Measurements from ENCODE around the gene CCR3.
"Not testable (repeated sequence)": the region's sequence is repeated elsewhere in the genome, so short reads cannot be mapped to it uniquely, and the experiment has no call there.

Gene CCR3

GRCh38 chr3:46206282-46207015 lies 35.8 kb upstream of the CCR3 start:
- Histone ChIP-seq H3K4me3 (ENCODE audit: low read depth in 1 of 2, low read length in 2 of 2) (peak overlapping the region; percentile 31 to 43), H3K36me3 (ENCODE audit: control insufficient read depth in 1 of 2, insufficient read depth in 2 of 2, low read length in 2 of 2) (peaks cover 0 to 7% of the 10 kb centered on the region in 2 donors), H3K9ac (ENCODE audit: low read depth in 1 of 2, low read length in 2 of 2) (peak overlapping the region in 1 of 2 donors; percentile 21), H3K27me3 (ENCODE audit: control insufficient read depth in 1 of 2, insufficient read depth in 2 of 2, low read length in 2 of 2) (no peaks in the 10 kb centered on the region), H3K27ac (ENCODE audit: low read depth, low read length) (no peak overlapping the region), H3K9me3 (ENCODE audit: control insufficient read depth in 1 of 2, low read length in 2 of 2) (no peaks in the 10 kb centered on the region), H3K4me1 (ENCODE audit: control insufficient read depth in 1 of 2, insufficient read depth in 2 of 2, low read length in 2 of 2) (peaks cover 7 to 15% of the 10 kb centered on the region in 2 donors)

DNA sequence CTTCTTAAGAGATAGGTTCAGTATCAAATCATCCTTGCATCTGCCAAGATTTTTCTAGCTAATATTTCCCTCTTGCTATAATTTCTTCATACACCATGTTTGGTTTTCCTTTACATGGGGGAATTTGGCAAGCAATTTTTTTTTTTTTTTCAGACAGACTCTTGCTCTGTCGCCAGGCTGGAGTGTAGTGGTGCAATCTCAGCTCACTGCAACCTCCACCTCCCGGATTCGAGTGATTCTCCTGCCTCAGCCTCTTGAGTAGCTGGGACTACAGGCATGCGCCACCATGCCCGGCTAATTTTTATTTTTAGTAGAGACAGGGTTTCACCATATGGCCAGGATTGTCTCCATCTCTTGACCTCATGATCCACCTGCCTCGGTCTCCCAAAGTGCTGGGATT lies 34.7 kb upstream of the CCR3 start:
- H3K27ac ChIP-seq (ENCODE audit: low read depth, low read length): peak overlapping the region; percentile 45
- not testable (repeated sequence) for H3K27me3 ChIP-seq (ENCODE audit: control insufficient read depth in 1 of 2, insufficient read depth in 2 of 2, low read length in 2 of 2); H3K9me3 ChIP-seq (ENCODE audit: control insufficient read depth in 1 of 2, low read length in 2 of 2); H3K36me3 ChIP-seq (ENCODE audit: control insufficient read depth in 1 of 2, insufficient read depth in 2 of 2, low read length in 2 of 2); H3K9ac ChIP-seq (ENCODE audit: low read depth in 1 of 2, low read length in 2 of 2)
- H3K4me1 ChIP-seq (ENCODE audit: control insufficient read depth in 1 of 2, insufficient read depth in 2 of 2, low read length in 2 of 2): peaks cover 7 to 15% of the 10 kb centered on the region in 2 donors
- peak overlapping the region; percentile 2 to 54 for H3K4me3 ChIP-seq (ENCODE audit: low read depth in 1 of 2, low read length in 2 of 2)

DNA sequence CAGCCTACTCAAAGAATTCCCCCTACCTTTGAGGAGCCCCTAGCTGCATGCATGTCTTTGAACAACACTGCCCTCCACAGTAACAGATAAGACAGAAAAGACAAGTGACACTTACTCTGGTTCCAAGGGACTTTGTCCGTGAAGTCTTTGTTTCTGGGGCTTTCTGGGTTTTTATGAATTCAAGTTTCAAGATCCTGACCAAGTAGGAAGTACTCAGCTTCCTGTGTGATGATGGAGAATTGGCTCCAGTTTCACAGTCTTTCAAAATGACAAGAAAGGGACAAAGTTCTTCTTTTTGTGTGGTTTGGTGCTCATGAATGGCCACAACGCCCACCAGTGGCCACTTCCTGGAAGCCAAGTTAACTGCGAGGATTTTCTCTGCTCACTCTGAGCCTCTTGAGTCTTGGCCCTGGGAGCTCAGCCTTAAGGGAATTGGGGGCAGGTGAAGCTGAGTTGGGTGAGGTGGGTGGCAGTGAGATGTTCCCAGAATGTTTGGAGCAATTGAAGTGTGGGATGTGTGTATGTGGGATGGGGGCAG lies 34.0 kb upstream of the CCR3 start, which contains the start of gene CCR1:
TSS of gene CCR1 (minus strand) at position 147 of the 538 bp plus-strand sequence. CDS start 4,000 bp downstream, outside the sequence.
- Histone ChIP-seq H3K27me3 (ENCODE audit: control insufficient read depth in 1 of 2, insufficient read depth in 2 of 2, low read length in 2 of 2) (no peaks in the 10 kb centered on the region), H3K9ac (ENCODE audit: low read depth in 1 of 2, low read length in 2 of 2) (no peak within 1 kb of the TSS), H3K4me3 (ENCODE audit: low read depth in 1 of 2, low read length in 2 of 2) (peak within 1 kb of the TSS; percentile 18 to 54), H3K4me1 (ENCODE audit: control insufficient read depth in 1 of 2, insufficient read depth in 2 of 2, low read length in 2 of 2) (peaks cover 7 to 15% of the 10 kb centered on the region in 2 donors), H3K9me3 (ENCODE audit: control insufficient read depth in 1 of 2, low read length in 2 of 2) (no peaks in the 10 kb centered on the region), H3K27ac (ENCODE audit: low read depth, low read length) (peak within 1 kb of the TSS; percentile 45), H3K36me3 (ENCODE audit: control insufficient read depth in 1 of 2, insufficient read depth in 2 of 2, low read length in 2 of 2) (peaks cover 0 to 2% of the 10 kb centered on the region in 2 donors)

GRCh38 chr3:46209053-46209452 lies 33.2 kb upstream of the CCR3 start:
- Histone ChIP-seq H3K9ac (ENCODE audit: low read depth in 1 of 2, low read length in 2 of 2) (no peak overlapping the region), H3K4me1 (ENCODE audit: control insufficient read depth in 1 of 2, insufficient read depth in 2 of 2, low read length in 2 of 2) (peaks cover 14 to 22% of the 10 kb centered on the region in 2 donors), H3K27ac (ENCODE audit: low read depth, low read length) (no peak overlapping the region)

DNA sequence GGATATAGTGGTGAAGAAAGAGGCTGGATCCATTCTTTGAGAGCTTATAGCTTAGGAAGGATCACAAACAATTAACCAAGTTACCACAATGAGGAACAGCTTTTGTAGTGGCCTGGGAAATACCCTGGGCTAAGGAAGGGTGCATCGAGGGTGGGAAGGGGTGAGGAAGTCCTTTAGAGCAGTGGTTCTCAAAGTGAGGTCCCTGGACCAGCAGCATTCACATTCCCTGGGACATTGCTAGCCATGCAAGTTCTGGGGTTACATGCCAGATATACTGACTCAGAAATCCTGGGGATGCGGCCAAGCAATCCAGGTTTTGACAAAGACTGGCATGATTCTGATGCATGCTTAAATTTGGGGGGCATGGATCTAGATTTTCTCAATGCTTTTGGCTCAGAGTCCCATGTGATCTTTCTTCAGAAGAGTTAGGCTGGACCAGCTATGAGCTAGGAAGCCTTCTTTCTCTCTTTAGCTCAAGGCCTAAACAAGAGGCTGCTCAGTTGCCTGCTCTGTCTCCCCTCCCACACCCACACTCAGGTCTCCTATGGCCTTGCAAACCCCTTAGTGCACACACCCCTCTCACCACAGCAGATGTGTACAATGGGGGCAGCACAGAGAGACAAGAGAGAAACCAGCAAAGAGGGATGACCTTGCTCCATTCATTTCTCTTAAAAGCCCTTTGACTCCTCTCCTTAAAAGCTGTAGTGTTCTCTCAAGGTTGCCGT lies 32.4 kb upstream of the CCR3 start:
- Histone ChIP-seq H3K9me3 (ENCODE audit: control insufficient read depth in 1 of 2, low read length in 2 of 2) (no peaks in the 10 kb centered on the region), H3K4me3 (ENCODE audit: low read depth in 1 of 2, low read length in 2 of 2) (no peak overlapping the region), H3K27me3 (ENCODE audit: control insufficient read depth in 1 of 2, insufficient read depth in 2 of 2, low read length in 2 of 2) (no peaks in the 10 kb centered on the region), H3K27ac (ENCODE audit: low read depth, low read length) (no peak overlapping the region), H3K36me3 (ENCODE audit: control insufficient read depth in 1 of 2, insufficient read depth in 2 of 2, low read length in 2 of 2) (no peaks in the 10 kb centered on the region), H3K4me1 (ENCODE audit: control insufficient read depth in 1 of 2, insufficient read depth in 2 of 2, low read length in 2 of 2) (peaks cover 13 to 22% of the 10 kb centered on the region in 2 donors), H3K9ac (ENCODE audit: low read depth in 1 of 2, low read length in 2 of 2) (no peak overlapping the region)

More at GRCh38 chr3:46209053-46209452, 33.2 kb upstream of the CCR3 start:
- no peaks in the 10 kb centered on the region for H3K36me3 ChIP-seq (ENCODE audit: control insufficient read depth in 1 of 2, insufficient read depth in 2 of 2, low read length in 2 of 2)
- H3K27me3 ChIP-seq (ENCODE audit: control insufficient read depth in 1 of 2, insufficient read depth in 2 of 2, low read length in 2 of 2): no peaks in the 10 kb centered on the region
- no peak overlapping the region for H3K4me3 ChIP-seq (ENCODE audit: low read depth in 1 of 2, low read length in 2 of 2)
- H3K9me3 ChIP-seq (ENCODE audit: control insufficient read depth in 1 of 2, low read length in 2 of 2): no peaks in the 10 kb centered on the region

- H3K4me1 ChIP-seq (ENCODE audit: control insufficient read depth in 1 of 2, insufficient read depth in 2 of 2, low read length in 2 of 2): peaks cover 11 to 15% of the 10 kb centered on the region in 2 donors
- H3K9ac ChIP-seq (ENCODE audit: low read depth in 1 of 2, low read length in 2 of 2): no peak overlapping the region
- no peak overlapping the region for H3K27ac ChIP-seq (ENCODE audit: low read depth, low read length)
- H3K36me3 ChIP-seq (ENCODE audit: control insufficient read depth in 1 of 2, insufficient read depth in 2 of 2, low read length in 2 of 2): no peaks in the 10 kb centered on the region
- no peak overlapping the region for H3K4me3 ChIP-seq (ENCODE audit: low read depth in 1 of 2, low read length in 2 of 2)
- no peaks in the 10 kb centered on the region for H3K9me3 ChIP-seq (ENCODE audit: control insufficient read depth in 1 of 2, low read length in 2 of 2)
- H3K27me3 ChIP-seq (ENCODE audit: control insufficient read depth in 1 of 2, insufficient read depth in 2 of 2, low read length in 2 of 2): peaks cover 0 to 3% of the 10 kb centered on the region in 2 donors
Measured at GRCh38 chr3:46212101-46212500, 30.2 kb upstream of the CCR3 start.

GRCh38 chr3:46213201-46213600 lies 29.1 kb upstream of the CCR3 start:
- Histone ChIP-seq H3K4me1 (ENCODE audit: control insufficient read depth in 1 of 2, insufficient read depth in 2 of 2, low read length in 2 of 2) (peaks cover 11% of the 10 kb centered on the region in 2 donors), H3K9me3 (ENCODE audit: control insufficient read depth in 1 of 2, low read length in 2 of 2) (no peaks in the 10 kb centered on the region), H3K4me3 (ENCODE audit: low read depth in 1 of 2, low read length in 2 of 2) (no peak overlapping the region), H3K27me3 (ENCODE audit: control insufficient read depth in 1 of 2, insufficient read depth in 2 of 2, low read length in 2 of 2) (peaks cover 0 to 3% of the 10 kb centered on the region in 2 donors), H3K9ac (ENCODE audit: low read depth in 1 of 2, low read length in 2 of 2) (no peak overlapping the region), H3K27ac (ENCODE audit: low read depth, low read length) (no peak overlapping the region), H3K36me3 (ENCODE audit: control insufficient read depth in 1 of 2, insufficient read depth in 2 of 2, low read length in 2 of 2) (no peaks in the 10 kb centered on the region)

- Histone ChIP-seq H3K27me3 (ENCODE audit: control insufficient read depth in 1 of 2, insufficient read depth in 2 of 2, low read length in 2 of 2) (peaks cover 0 to 3% of the 10 kb centered on the region in 2 donors), H3K4me1 (ENCODE audit: control insufficient read depth in 1 of 2, insufficient read depth in 2 of 2, low read length in 2 of 2) (peaks cover 11% of the 10 kb centered on the region in 2 donors), H3K4me3 (ENCODE audit: low read depth in 1 of 2, low read length in 2 of 2) (no peak overlapping the region), H3K9ac (ENCODE audit: low read depth in 1 of 2, low read length in 2 of 2) (no peak overlapping the region), H3K27ac (ENCODE audit: low read depth, low read length) (no peak overlapping the region), H3K36me3 (ENCODE audit: control insufficient read depth in 1 of 2, insufficient read depth in 2 of 2, low read length in 2 of 2) (no peaks in the 10 kb centered on the region), H3K9me3 (ENCODE audit: control insufficient read depth in 1 of 2, low read length in 2 of 2) (no peaks in the 10 kb centered on the region)
Measured at GRCh38 chr3:46214751-46215352, 27.4 kb upstream of the CCR3 start.

GRCh38 chr3:46215810-46216414 lies 26.3 kb upstream of the CCR3 start:
- Histone ChIP-seq H3K9ac (ENCODE audit: low read depth in 1 of 2, low read length in 2 of 2) (no peak overlapping the region), H3K36me3 (ENCODE audit: control insufficient read depth in 1 of 2, insufficient read depth in 2 of 2, low read length in 2 of 2) (no peaks in the 10 kb centered on the region), H3K27me3 (ENCODE audit: control insufficient read depth in 1 of 2, insufficient read depth in 2 of 2, low read length in 2 of 2) (peaks cover 0 to 3% of the 10 kb centered on the region in 2 donors), H3K9me3 (ENCODE audit: control insufficient read depth in 1 of 2, low read length in 2 of 2) (peaks cover 0 to 2% of the 10 kb centered on the region in 2 donors), H3K4me3 (ENCODE audit: low read depth in 1 of 2, low read length in 2 of 2) (no peak overlapping the region), H3K27ac (ENCODE audit: low read depth, low read length) (no peak overlapping the region), H3K4me1 (ENCODE audit: control insufficient read depth in 1 of 2, insufficient read depth in 2 of 2, low read length in 2 of 2) (peaks cover 7 to 11% of the 10 kb centered on the region in 2 donors)
